HCT116 (cell line): ENCODE measurements around the gene SMC6. TPM values are rescaled to one million over a fixed set of nuclear protein-coding genes. Genes with fewer than 3 reads are reported as not detected.

Experiments used
- ATAC-seq: fragments of 200-7000 bp; cut with Tn5 transposase; 2 replicates; pipeline ENCODE4 v1.9.1; 2020; ENCODE audit warnings: mild to moderate bottlenecking, moderate library complexity
- BruUV-seq: library from RNA; stranded (reverse); fragments of 400-500 nt; replicated peaks from 2 replicates; lab custom pipeline; 2021; lab: Mats Ljungman, UMichigan
- CTCF ChIA-PET: fragments of 300-600 bp; sonication (Branson Sonifier 250); formaldehyde crosslinking; loops from one replicate; lab custom pipeline; 2021; ENCODE audit warnings: antibody characterized with exemption; lab: Charles Lee
- POLR2A ChIA-PET: fragments of 300-600, 350-600 bp; sonication (Branson Sonifier 250); formaldehyde crosslinking; loops from one replicate; lab custom pipeline; 2021; ENCODE audit warnings: antibody characterized with exemption; lab: Charles Lee
- RAD21 ChIA-PET, 2 experiments: fragments of 300-600 bp; sonication (Branson Sonifier 250); formaldehyde crosslinking; loops; one replicate each; lab custom pipeline; 2023; ENCODE audit warnings: low total read pairs in 2 of 2; ENCODE audit not compliant: uncharacterized antibody in 2 of 2, unreplicated experiment in 2 of 2, low non-redundant PET in 1 of 2; lab: Charles Lee
- DNase-seq: peaks from one replicate; pipeline ENCODE4 v3.0.0-alpha.2; 2010; ENCODE audit warnings: low read depth, low spot score
- H2AFZ ChIP-seq: fragments of 200-600 bp; shearing (Covaris generic), sonication (generic); 2 replicates; pipeline ENCODE4 v1.6.1; 2017; ENCODE audit warnings: low read depth, mixed run types, mixed read lengths, antibody characterized with exemption, low read length; ENCODE audit not compliant: poor library complexity, severe bottlenecking
- H3K27ac ChIP-seq: 2 replicates; pipeline ENCODE4 v1.5.1; 2012; ENCODE audit warnings: low read depth, low read length
- H3K27me3 ChIP-seq: fragments of 200-600 bp; sonication (generic); 2 replicates; pipeline ENCODE4 v1.6.1; 2016; ENCODE audit warnings: mixed run types, low read length, mixed read lengths; ENCODE audit not compliant: insufficient read depth
- H3K36me3 ChIP-seq, 2 experiments: fragments of 200-500 bp in 1 of 2; fragments of 200-600 bp in 1 of 2; sonication (Bioruptor generic) in 1 of 2; sonication (generic) in 1 of 2; 2 replicates each; pipeline versions ENCODE4 v1.5.1 to v1.6.1; 2014 to 2016; ENCODE audit warnings: low read length in 2 of 2, inconsistent platforms in 1 of 2, mixed read lengths in 1 of 2, mixed run types in 1 of 2; ENCODE audit not compliant: insufficient read depth in 2 of 2, control insufficient read depth in 1 of 2
- H3K4me1 ChIP-seq, 2 experiments: fragments of 200-600 bp in 1 of 2; sonication (generic) in 1 of 2; 2 replicates each; pipeline versions ENCODE4 v1.5.1 to v1.6.1; 2012 to 2017; ENCODE audit warnings: low read length in 2 of 2, inconsistent platforms in 1 of 2, mild to moderate bottlenecking in 1 of 2, mixed read lengths in 1 of 2, mixed run types in 1 of 2, moderate library complexity in 1 of 2; ENCODE audit not compliant: insufficient read depth in 2 of 2, control insufficient read depth in 1 of 2
- H3K4me2 ChIP-seq: fragments of 200-600 bp; sonication (generic); 2 replicates; pipeline ENCODE4 v1.6.1; 2017; ENCODE audit warnings: mixed run types, low read length, mixed read lengths
- H3K4me3 ChIP-seq, 2 experiments: fragments of 200-600 bp in 1 of 2; sonication (generic) in 1 of 2; replicated peaks in 1 of 2; 2 replicates each; pipeline ENCODE4 v1.5.1; 2011 to 2016; ENCODE audit warnings: low read length in 2 of 2, control low read depth in 1 of 2, low read depth in 1 of 2, mild to moderate bottlenecking in 1 of 2, mixed read lengths in 1 of 2, mixed run types in 1 of 2
- H3K79me2 ChIP-seq: fragments of 200-600 bp; sonication (generic); 2 replicates; pipeline ENCODE4 v1.6.1; 2017; ENCODE audit warnings: mild to moderate bottlenecking, mixed run types, low read length, moderate library complexity, mixed read lengths; ENCODE audit not compliant: insufficient read depth
- H3K9ac ChIP-seq: fragments of 200-600 bp; sonication (generic); 2 replicates; pipeline ENCODE4 v1.6.1; 2016; ENCODE audit warnings: low read length, mixed read lengths
- H3K9me2 ChIP-seq: fragments of 200-600 bp; sonication (generic), shearing (Covaris generic); 2 replicates; pipeline ENCODE4 v1.6.1; 2017; ENCODE audit warnings: mixed run types, mild to moderate bottlenecking, moderate library complexity; ENCODE audit not compliant: insufficient read depth
- H3K9me3 ChIP-seq, 2 experiments: fragments of 200-500 bp in 1 of 2; fragments of 200-600 bp in 1 of 2; sonication (Bioruptor generic) in 1 of 2; sonication (generic) in 1 of 2; 2 replicates each; pipeline ENCODE4 v1.6.1; 2014 to 2017; ENCODE audit warnings: low read length in 2 of 2, mixed read lengths in 2 of 2, inconsistent platforms in 1 of 2, low read depth in 1 of 2, mild to moderate bottlenecking in 1 of 2, mixed run types in 1 of 2, moderate library complexity in 1 of 2; ENCODE audit not compliant: control insufficient read depth in 1 of 2, insufficient read depth in 1 of 2
- H4K20me1 ChIP-seq: fragments of 200-600 bp; sonication (generic), shearing (Covaris generic); 2 replicates; pipeline ENCODE4 v1.6.1; 2017; ENCODE audit warnings: mixed run types, mild to moderate bottlenecking, moderate library complexity; ENCODE audit not compliant: insufficient read depth
- CTCF ChIP-seq, 3 experiments: fragments of 200-600 bp in 1 of 3; sonication (generic) in 1 of 3; IDR thresholded peaks in 2 of 3; conservative IDR thresholded peaks in 1 of 3; 2 replicates each; pipeline ENCODE4 v1.5.1; 2012 to 2017; ENCODE audit warnings: low read depth in 2 of 3, low read length in 2 of 3, antibody characterized with exemption in 1 of 3, borderline replicate concordance in 1 of 3, control low read depth in 1 of 3, mild to moderate bottlenecking in 1 of 3, mixed read lengths in 1 of 3, mixed run types in 1 of 3, moderate library complexity in 1 of 3; ENCODE audit not compliant: insufficient read depth in 1 of 3
- EGR1 ChIP-seq: IDR thresholded peaks from 2 replicates; pipeline ENCODE4 v1.6.1; 2012; ENCODE audit warnings: low read depth
- EZH2 ChIP-seq: fragments of 200-600 bp; sonication (generic); IDR thresholded peaks from 2 replicates; pipeline ENCODE4 v1.6.1; 2017; ENCODE audit warnings: antibody characterized with exemption, mixed run types
- POLR2A ChIP-seq: IDR thresholded peaks from 2 replicates; pipeline ENCODE4 v1.7.0; 2011; ENCODE audit warnings: borderline replicate concordance; ENCODE audit not compliant: insufficient read depth, insufficient read length; ENCODE audit errors: extremely low read depth
- POLR2AphosphoS5 ChIP-seq: IDR thresholded peaks from 2 replicates; pipeline ENCODE4 v1.6.1; 2011; ENCODE audit warnings: mild to moderate bottlenecking, low read depth, low read length, moderate library complexity
- REST ChIP-seq: IDR thresholded peaks from 2 replicates; pipeline ENCODE4 v1.6.1; 2012; ENCODE audit warnings: low read depth
- SRF ChIP-seq: IDR thresholded peaks from 2 replicates; pipeline ENCODE4 v1.6.1; 2012; ENCODE audit warnings: low read depth
- TCF7L2 ChIP-seq: IDR thresholded peaks from 2 replicates; pipeline ENCODE4 v1.7.0; 2011; ENCODE audit warnings: borderline replicate concordance, inconsistent platforms; ENCODE audit not compliant: insufficient read depth, insufficient read length; ENCODE audit errors: extremely low read depth
- ZBTB33 ChIP-seq: IDR thresholded peaks from 2 replicates; pipeline ENCODE4 v1.6.1; 2011; ENCODE audit warnings: mild to moderate bottlenecking, low read length, moderate library complexity; ENCODE audit not compliant: insufficient replicate concordance; ENCODE audit errors: extremely low read depth
- ZFX ChIP-seq: fragments of 450-650 bp; IDR thresholded peaks from 2 replicates; pipeline ENCODE4 v1.6.1; 2017
- ZNF274 ChIP-seq: fragments of 200-500 bp; sonication (Bioruptor generic); IDR thresholded peaks from 2 replicates; pipeline ENCODE4 v1.6.1; 2014; ENCODE audit warnings: mild to moderate bottlenecking, low read depth, low read length, inconsistent platforms
- intact Hi-C: fragments of 100-400 bp; cut with micrococcal nuclease; formaldehyde crosslinking; loops from 2 replicates; pipeline ENCODE4 v1.10.0; 2022
- total RNA-seq: library from RNA; stranded (reverse); gene quantifications from one replicate; pipeline ENCODE4 v1.2.1, GENCODE V29; 2021; ENCODE audit not compliant: unreplicated experiment

SMC6 gene
- total RNA-seq, 1 experiment from 2014 or later, result 26.4 TPM

GRCh38 chr2:17799301-17800120 lies 45.9 kb upstream of the SMC6 start:
- POLR2A ChIA-PET, result no interaction called here
- DNase-seq (no peak), ATAC-seq (no peak)
- no peak overlapping the region for H3K27ac ChIP-seq
- H3K9me2 ChIP-seq, result no peaks in the 10 kb centered on the region
- intact Hi-C loops, result no loop called here
- H3K9me3 ChIP-seq, result no peaks in the 10 kb centered on the region
- no peak overlapping the region for H3K9ac ChIP-seq
- BruUV-seq, result no TSS peak
- CTCF ChIA-PET, result no interaction called here
- no peaks in the 10 kb centered on the region for H3K4me1 ChIP-seq
- no peaks in the 10 kb centered on the region for H3K79me2 ChIP-seq
- no peaks in the 10 kb centered on the region for H4K20me1 ChIP-seq
- no peak overlapping the region for H3K4me2 ChIP-seq
- H3K36me3 ChIP-seq, result no peaks in the 10 kb centered on the region
- H2AFZ ChIP-seq, result no peak overlapping the region
- H3K27me3 ChIP-seq, result peaks cover 21% of the 10 kb centered on the region
- H3K4me3 ChIP-seq, result no peak overlapping the region
- RAD21 ChIA-PET, result no interaction called here
- TF ChIP-seq SRF (no peak), CTCF (IDR thresholded peaks at IDR 0.05 in 2 of 3, conservative IDR thresholded peaks at IDR 0.05 in 1 of 3; ENCODE audit: borderline replicate concordance in 1 of 3, insufficient read depth in 1 of 3, low read depth in 2 of 3, low read length in 2 of 3) (no peak)

- H3K27ac ChIP-seq, result no peak overlapping the region
- no peak for DNase-seq
- POLR2A ChIA-PET, result interaction anchor here (0.6 kb wide), 1 partner anchor 44 kb away, joined by 3 read pairs; the partner anchor contains the start of genes GEN1 and SMC6
- TF ChIP-seq ZNF274 (no peak), TCF7L2 (no peak), POLR2AphosphoS5 (no peak), POLR2A (no peak), ZBTB33 (no peak), ZFX (no peak), EZH2 (no peak), EGR1 (no peak), REST (no peak)
- H3K9me3 ChIP-seq, result no peaks in the 10 kb centered on the region
- intact Hi-C loops, result no loop called here
- no peaks in the 10 kb centered on the region for H4K20me1 ChIP-seq
- no peaks in the 10 kb centered on the region for H3K36me3 ChIP-seq
- H3K4me1 ChIP-seq, result no peaks in the 10 kb centered on the region
- no peaks in the 10 kb centered on the region for H3K79me2 ChIP-seq
- RAD21 ChIA-PET, result no interaction called here
- peaks cover 17% of the 10 kb centered on the region for H3K27me3 ChIP-seq
- H3K4me3 ChIP-seq, result no peak overlapping the region
- CTCF ChIA-PET, result no interaction called here
- no peak for ATAC-seq
- H2AFZ ChIP-seq, result no peak overlapping the region
- BruUV-seq, result no TSS peak
- H3K9me2 ChIP-seq, result no peaks in the 10 kb centered on the region
- H3K9ac ChIP-seq, result no peak overlapping the region
- H3K4me2 ChIP-seq, result no peak overlapping the region
Observed at GRCh38 chr2:17798338-17798737, 44.7 kb upstream of the SMC6 start.
